ENCODE results near the gene GFOD2.
A peak's percentile ranks its signal among the peaks of the same experiment; 100 is the strongest.

GFOD2 gene

DNA sequence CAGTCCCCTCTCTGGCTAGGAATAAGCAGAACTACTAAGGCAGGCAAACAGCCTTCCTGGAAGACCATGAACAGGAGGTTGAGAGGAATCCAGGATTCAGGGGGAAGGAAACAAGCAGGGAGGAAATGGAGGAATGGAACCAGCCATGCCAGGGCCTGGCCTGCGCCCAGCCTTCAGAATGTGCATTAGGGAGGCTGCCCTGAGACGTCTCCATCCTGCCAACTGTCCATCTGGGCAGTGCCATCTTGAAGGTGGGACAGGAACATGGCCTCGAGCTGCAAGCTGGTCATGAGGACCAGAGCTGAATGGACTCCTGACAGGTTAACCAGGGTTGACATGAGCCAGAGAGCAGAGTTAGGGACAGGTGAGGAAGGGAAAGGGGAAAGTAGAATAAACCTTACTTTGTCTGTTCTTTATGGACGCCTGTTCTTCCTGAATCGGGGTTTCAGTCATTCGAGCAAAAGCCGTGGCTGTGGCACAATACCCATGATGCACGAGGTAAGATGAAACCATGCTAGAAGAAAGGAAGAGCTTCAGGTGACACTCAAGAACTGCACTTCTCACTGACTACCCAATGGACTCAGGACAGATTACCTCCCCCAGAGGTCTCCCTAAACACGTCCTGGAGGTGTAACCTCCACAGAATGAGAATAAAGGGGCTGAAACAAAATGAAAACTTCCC lies 12.1 kb upstream of the GFOD2 start:
- no peak for DNase-seq

DNA sequence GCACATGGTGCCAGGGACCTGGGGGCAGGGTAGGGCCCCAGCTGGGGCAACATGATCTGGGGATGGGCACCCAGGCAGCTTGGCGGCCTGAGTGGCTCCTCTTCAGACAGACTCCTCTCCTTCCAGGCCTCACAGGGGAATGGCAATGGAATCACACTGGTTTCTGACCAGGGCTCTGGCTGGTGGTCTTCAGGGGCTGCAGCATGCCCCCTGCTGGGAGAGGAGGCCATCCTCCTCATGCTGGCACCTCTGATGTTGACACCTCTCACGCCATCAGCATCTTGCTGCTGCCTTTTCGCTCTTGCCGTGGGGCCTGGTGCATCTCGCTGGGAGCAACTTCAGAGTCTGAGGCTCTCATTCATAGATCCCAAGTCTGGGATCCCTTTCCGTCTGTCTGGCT lies 11.2 kb upstream of the GFOD2 start:
- no peak for DNase-seq

DNA sequence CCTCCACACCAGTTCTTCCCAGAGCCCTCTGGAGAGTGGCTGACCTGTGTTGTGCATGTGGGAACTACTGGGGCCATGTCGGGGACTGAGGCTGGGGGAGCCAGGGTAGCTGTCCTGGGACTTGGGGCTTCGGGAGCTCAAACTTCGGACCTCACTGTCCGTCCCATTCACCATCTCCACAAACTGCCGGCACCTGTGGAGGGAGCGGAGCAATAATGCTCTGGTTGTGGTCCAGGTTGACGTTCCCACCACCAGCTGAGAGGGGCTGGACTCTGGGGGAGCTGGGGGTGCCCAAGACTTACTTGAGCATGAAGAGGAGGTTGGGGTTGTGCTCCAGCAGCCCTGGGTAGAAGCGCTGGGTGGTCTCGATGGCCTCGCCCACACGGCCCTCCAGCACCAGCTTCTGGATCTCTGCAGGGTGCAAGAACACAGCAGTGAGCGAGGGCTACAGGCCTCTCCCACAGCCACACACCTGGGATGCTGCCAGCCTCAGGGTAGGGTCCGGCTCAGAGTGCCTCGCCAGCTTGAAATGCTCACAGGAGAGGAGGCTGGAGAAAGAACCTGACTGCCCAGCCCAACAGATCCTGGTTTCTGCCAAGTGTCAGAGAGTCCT lies 10.6 kb upstream of the GFOD2 start:
- no peak for DNase-seq

DNA sequence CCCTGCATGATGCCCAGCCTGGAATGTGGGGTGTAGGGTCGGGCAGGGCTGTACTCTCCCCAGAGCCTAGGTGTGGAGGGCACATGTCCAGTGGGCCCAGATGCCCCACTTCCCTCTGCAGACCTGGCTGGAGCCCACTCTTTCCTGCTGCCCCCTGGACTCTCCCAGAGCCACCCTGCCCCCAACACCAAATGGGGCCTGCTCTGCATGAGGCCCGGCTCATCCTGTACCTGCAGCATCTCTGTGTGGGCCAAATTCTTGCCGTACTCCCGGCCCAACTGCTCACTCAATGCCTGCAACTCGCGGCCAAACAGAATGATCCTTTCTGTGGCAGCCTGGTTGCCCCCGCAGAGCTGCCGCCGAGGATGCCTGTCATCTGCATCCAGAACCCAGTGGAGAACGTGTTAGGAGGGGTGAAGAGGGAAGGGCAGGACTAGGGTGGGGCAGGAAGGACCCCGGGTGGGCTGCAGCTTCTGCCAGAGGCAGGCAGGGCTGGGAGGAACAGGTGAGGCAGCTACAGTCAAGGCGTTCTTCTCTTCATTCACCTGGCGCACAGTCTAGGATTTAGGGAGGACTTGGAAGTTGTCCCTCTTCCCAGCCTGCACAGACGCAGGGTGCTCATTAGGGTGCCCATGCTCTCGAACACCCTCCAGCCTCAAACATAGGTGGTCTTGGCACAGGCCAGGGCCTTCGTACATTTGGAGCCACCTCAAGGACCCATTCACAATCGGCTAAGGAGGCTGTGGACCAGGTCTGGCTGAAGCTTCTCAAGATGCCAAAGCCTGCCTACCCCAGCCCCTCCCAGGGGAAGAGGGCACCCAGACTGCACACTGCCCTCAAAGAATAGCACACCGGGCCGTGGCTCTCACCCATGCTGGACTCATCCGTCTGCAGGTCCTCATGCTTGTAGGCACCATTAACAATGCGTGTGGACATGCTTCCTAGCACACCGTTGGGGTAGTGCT lies 8.7 kb upstream of the GFOD2 start:
- DNase-seq: no peak

DNA sequence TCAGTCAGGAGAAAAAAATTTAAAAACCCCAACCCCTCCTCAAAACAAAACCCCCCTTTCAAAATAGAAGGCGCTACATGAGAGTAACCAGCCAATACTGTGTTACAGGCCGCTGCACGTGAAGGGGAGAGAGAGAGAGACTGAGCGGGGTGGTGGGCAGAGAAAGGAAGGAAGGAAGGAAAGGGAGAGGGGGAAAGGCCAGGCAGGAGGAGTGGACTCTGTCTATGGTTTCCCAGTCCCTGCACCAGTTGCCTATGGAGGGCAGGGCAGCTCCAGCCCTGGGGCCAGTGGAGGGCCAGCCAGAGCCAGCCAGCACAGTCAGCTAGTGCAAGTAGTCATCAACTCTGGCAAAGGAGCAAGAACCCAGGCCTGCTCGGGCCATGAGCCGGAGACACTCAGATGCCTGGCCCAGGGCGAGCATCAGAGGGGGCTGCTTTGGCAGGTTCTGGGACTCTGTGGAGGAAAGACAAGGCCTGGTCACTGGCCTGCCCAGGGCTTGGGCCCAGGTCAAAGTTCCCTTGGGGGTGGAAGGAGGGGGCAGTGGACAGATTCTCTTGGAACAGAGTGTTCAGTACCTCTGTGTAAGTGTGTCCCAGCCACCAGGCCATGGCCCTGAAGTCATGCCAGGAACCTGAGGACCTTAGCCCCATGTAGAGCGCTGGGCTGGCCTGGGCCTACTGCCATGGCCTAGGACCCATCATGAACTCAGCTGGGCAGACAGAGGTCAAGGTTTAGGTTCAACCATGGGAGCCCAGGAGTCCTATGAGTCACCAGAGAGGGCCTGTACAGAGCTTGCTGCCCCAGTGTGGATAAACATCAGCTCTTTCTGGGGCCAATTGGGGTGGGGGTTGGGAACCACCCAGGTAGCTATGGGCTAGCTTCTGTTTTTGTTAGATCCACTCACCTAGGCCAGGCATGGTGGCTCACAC lies 7.3 kb upstream of the GFOD2 start:
- DNase-seq: no peak

DNA sequence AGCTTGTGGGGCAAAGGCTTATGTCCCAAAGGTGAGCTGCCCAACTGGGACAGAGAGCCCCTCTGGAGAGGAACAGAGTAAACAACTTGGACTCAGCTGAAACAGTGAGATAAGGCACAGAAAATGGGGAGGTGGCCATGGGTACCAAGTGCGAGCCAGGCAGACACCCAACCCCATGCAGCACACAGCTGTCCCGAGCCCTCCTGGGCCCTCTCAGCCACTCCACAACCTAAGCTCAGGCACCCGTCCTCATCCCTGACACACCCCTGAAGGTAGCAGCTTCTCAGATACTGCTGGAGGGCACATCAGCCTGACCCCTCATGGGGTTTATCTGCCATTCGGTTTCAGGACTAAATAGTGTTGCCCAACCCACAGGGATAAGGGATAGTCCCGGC lies 4.8 kb upstream of the GFOD2 start:
- no peak for DNase-seq

DNA sequence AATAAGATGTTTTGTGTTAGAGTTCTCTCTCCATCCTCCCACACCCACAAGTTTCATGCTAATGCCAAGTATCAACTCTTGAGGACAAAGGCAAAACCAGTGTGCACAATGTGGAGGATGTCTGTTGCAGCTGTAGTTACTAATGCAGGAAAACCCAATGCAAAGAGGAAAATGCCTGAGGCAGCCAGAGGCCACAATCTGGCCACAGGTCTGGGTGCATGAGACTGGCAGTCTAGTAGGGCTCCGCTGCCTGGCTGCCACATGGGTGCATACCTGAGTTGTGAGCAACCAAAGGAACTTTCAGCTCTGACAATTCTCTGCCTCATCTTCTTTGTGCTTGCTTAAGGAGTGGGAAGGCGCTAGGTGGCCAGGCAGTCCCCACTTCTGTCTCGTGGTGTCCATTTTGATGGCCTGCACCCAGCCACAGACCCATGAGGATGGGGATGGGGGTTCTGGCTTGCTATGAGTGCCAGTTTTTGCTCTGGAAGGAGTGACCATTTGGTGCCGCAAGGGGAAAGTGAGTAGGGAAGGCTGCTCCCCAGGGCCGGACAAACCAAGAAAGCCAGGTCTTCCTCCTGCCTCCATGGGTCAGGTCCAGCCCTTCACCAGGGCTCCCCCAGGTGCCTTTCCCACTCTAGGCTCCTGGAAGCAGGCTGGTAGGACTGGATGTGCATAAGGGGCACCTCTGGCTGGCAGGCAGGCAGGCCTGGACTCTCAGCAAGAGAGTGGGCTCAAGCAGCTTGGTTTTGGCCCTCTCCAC lies 4.2 kb upstream of the GFOD2 start:
- DNase-seq: no peak

DNA sequence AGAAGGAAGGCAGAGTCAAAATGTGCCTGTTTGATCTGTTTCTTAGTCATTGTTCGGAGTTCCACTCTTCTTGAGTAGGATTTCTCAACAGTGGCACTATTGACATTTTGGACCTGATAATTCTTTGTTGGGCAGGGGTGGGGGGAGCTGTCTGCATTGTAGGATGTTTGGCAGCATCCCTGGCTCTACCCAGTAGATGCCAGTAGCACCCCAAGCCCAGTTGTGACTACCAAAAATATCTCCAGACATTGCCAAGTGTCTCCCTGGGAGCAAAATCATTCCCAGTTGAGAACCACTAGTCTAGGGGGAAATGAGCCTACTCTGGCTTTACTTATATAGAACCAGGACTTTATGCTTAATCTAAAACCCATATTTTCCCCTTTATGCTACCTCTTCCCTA lies 1.1 kb upstream of the GFOD2 start:
- no peak for DNase-seq

DNA sequence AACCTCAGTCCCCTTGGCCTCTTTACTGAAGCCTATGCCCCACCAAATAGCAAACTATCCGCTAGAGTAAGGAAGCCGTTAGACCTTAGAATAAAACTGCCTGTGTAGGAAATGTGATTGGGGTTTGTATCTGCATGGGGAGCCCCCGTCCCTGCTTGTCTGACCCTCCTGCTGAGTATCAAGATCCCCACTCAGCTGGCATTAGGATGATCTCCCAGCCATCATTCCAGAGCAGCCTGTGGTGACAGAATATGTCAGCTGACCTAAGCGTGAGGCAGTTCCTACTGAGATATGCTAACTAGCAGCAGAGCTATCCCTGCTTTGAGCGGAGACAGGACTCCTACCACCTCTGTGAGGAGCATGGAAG lies 645 bp upstream of the GFOD2 start:
- DNase-seq: peak; percentile 41

DNA sequence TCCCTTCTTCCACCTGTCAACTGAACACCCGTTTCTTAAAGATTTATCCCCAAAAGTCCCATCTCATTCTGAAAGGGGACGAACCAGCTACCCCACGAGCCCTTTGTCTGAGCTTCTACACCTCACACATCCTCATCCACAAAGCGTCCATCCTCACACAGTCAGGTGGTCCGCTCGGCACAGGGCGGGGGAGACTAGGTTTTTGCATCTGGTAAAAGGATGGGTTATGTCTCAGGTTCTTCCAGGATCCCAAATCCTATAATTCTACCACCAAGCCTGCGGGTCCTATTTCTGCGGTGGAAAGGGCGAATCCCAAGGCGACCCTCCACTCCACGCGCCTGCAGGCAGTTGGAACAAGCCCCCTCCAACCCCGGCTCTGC lies 458 bp downstream of the GFOD2 start:
- DNase-seq: no peak

DNA sequence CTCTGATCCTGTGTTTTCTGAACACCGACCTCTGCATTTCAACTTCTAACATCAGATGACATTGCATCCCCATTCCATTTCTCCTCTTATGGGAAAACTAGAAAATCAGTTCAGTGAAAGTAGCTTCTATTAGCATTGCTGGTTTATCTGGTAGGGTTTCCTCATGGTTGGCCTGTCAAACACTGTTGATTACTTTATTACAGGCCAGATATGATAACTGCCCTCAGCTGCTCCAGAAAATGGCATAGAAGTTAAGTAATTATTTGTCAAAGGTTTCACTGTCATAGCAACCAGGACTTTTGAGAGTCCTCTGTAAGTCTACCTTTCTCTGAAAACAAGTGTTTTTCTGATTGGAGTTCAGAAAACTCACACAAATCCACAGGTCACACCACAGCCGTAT lies 3.0 kb downstream of the GFOD2 start:
- no peak for DNase-seq

DNA sequence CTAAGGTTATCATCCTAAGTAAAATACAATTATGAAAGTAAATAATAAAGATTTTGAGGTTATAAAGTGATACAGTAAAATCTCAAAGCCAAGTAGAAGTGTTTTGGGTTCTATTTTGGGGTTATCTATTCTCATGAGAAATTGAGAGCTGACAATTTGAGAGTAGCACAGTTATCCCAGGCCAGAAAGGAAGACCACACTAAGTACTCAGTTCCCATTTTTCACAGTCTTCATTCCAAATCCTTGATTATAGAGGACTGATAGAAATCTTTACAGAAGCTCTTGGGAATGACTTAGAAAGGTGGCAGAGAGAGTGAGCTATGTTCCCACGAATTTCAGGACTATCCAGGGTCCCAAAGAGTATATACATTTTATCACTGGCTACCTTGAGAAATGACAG lies 4.6 kb downstream of the GFOD2 start:
- no peak for DNase-seq

DNA sequence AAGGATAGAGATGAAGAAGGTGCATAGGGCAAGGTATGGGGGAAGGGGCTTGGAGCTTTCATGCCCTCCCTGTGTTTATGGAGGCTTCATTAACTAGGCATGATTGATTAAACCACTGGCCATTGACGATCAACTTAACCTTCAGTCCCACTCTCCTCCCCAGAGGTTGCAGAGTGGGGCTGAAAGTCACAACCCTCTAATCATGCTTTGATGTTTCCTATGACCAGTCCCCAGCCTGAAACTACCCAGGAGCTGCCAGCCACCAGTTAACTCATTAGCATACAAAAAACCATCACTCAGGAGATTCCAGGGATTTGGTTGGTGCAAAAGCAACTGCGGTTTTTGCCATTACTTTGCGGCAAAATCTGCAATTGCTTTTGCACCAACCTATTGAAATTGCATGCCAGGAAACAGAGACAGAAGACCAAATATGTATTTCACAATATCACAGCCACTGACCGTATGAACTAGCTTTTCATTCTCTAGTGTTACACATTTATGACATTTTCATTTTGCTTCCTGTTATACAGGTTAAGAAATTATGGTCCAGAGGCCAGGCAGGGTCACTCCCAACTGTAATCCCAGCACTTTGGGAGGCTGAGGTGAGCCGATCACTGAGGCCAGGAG lies 5.4 kb downstream of the GFOD2 start:
- no peak for DNase-seq

DNA sequence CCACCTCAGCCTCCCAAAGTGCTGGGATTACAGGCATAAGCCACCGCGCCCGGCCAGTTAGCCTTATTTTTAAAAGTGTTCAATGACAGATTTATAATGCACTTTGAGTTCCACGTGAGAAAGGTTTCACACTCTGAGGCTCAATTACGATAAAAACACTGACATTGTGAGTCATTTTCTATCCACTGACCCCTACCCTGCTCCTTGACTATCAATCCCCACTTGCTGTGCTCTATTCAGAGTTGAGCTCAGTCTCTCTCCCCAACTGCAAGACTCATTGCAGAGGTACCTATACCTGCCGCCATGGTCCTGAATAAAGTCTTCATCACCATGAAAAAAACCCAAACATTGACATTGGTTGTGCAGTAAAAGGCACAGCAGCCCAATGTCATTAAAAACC lies 8.5 kb downstream of the GFOD2 start:
- DNase-seq: no peak

DNA sequence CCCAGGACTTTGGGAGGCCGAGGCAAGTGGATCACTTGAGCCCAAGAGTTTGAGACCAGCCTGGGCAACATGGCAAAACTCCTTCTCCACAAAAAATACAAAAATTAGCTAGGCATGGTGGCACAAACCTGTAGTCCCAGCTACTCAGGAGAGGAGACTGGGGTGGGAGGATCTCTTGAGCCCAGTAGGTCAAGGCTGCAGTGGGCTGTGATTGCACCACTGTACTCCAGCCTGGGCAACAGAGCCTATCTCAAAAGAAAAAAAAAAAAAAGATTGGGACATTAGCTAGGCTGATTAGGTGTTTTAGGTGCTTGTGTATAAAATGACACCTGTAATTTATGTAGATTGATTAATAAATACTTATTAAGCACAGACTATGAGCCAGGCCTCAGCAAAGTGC lies 10.1 kb downstream of the GFOD2 start:
- no peak for DNase-seq

DNA sequence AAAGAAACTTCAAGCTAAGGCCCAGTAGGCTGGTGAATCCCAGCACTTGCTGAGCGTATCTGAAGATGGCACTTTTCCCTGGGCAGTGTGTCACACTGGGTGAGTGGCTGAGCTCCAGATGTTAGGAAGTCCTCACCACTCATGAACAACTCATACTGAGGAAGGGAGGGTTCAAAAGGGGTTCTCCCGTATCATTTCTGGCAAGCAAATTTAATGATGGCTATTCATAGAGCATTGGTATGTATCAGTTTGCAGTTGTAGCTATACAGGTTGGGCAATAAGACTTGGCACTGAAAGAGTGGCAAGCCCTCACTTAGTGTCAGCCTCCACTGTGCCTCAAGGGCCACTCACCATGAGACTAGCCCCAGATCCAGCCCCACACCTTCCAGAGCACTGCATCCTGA lies 10.7 kb downstream of the GFOD2 start:
- DNase-seq: no peak

DNA sequence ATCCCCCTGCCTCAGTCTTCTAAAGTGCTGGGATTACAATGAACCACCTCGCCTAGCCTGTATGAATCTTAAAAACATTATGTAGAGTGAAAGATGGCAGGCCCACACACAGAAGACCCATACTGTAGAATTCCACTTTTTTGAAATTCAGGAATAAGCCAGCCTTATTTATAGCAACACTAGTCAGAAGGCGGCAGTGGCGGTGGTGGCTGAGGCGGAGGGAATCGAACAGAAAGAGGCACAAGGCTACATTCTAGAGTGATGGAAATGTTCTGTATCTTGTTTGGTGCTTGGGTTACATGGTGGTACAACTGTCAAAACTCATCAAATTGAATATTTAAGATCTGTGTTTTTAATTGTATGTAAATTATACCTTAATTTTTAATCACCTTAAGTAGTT lies 11.3 kb downstream of the GFOD2 start:
- DNase-seq: no peak

DNA sequence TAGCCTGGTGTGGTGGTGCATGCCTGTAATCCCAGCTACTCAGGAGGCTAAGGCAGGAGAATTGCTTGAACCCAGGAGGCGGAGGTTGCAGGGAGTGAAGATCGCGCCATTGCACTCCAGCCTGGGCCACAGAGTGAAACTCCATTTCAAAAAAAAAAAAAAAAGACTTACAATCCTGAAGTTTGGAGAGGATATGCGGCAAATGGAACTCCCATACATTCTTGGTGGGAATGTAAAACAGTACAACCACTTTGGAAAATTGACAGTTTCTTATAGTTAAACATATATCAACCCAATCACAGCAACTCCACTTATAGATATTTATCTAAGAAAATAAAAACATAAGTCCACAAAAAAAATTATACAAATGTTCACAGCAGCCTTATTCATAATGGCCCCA lies 11.9 kb downstream of the GFOD2 start:
- DNase-seq: no peak

DNA sequence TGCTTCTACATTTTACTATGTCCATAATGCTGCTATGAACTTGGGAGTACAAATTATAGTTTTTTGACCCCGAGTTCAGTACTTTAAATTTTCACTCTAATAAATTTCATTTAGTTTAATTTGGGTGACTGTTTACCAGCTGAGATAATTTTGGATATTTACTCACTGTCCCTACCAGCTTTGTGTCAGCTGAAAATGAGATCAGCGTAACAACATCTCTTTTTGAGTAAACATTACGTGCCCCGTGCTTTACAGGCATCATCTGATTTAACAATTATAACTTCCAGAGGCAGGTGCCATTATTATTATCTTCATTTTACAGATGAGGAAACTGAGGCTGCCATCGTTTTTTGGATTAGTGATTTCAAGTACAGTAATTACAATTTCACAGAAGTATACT lies 15.0 kb downstream of the GFOD2 start:
- DNase-seq: no peak

DNA sequence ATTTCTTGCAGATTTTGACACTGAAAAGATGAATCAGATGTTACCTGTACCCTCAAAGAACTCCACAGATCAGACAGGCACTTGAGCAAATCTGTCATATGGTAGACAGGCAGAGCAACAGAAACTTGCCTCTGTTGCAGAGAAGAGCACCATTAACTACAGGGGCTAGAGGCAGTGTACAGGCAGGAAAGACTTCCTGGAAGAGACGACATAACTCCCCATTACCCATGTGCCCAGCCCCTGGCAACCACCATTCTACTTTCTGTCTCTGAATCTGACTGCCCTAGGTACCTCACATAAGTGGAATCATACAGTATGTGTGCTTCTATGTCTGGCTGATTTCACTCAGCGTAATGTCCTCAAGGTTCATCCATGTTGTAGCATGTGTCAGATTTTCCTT lies 15.5 kb downstream of the GFOD2 start:
- DNase-seq: no peak

DNA sequence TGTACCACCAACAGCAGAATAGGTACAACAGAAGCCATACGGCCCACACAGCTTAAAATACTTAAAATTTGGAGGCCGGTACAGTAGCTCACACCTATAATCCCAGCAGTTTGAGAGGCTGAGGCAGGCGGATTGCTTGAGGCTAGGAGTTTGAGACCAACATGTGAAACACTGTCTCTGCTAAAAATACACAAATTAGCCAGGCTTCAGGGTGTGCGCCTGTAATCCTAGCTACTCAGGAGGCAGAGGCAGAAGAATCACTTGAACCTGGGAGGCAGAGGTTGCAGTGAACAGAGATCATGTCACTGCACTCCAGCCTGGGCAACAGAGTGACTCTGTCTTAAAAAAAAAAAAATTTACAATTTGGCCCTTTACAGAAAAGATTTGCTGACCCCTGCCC lies 17.0 kb downstream of the GFOD2 start:
- no peak for DNase-seq

DNA sequence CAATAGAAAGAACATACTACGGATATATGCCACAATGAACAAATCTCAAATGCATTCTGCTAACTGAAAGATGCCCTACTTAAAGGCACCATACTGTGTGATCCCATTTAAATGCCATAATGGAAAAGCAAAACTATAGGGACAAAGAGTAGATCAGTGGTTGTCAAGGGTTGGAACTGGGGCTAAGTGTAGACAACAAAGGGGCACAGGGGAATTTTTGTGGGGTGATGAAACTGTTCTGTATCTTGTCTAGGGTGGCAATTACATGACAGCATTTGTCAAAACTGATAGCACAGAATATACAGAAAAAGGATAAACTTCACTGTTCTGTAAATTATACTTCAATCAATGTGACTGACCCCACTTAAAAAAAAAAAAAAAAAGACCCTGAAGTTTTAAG lies 17.7 kb downstream of the GFOD2 start:
- DNase-seq: no peak

Measured in activated T-cell treated with anti-CD3 and anti-CD28 coated beads, Interleukin-2, amount 50 U/mL, for 1 hour (primary cell).